Measurements from ENCODE around the gene DMC1.

DMC1 gene

GRCh38 chr22:38554281-38554680 lies 15.7 kb downstream of the DMC1 start:
- POLR2A ChIA-PET, result interaction anchor here (0.6 to 0.7 kb wide), 3 partner anchors 16 to 73 kb away, joined by 3 to 5 read pairs (median 4); no protein-coding TSS in a partner anchor
- peak; percentile 58 for DNase-seq (ENCODE audit: low read depth, low spot score)
- no peak for TF ChIP-seq CTCF (IDR thresholded peaks at IDR 0.05; ENCODE audit: insufficient read depth, low read length, missing control alignments)
- CTCF ChIA-PET, result interaction anchor here (1.3 kb wide), 1 partner anchor 17 kb away, joined by 7 read pairs; no protein-coding TSS in a partner anchor
- H3K4me3 ChIP-seq (ENCODE audit: low read depth, low read length), result no peak overlapping the region

- POLR2A ChIA-PET, result interaction anchor here (1.0 kb wide), 1 partner anchor 11 kb away, joined by 3 read pairs; no protein-coding TSS in a partner anchor
- DNase-seq (ENCODE audit: low read depth, low spot score), result no peak
- CTCF ChIA-PET, result interaction anchor here (1.0 to 1.6 kb wide), 2 partner anchors 22 to 27 kb away, joined by 3 to 4 read pairs; no protein-coding TSS in a partner anchor
- no peak for TF ChIP-seq CTCF (IDR thresholded peaks at IDR 0.05; ENCODE audit: insufficient read depth, low read length, missing control alignments)
- no peak overlapping the region for H3K4me3 ChIP-seq (ENCODE audit: low read depth, low read length)
Measured at GRCh38 chr22:38549101-38549894, 20.7 kb downstream of the DMC1 start.

- no peak overlapping the region for H3K4me3 ChIP-seq (ENCODE audit: low read depth, low read length)
- no peak for TF ChIP-seq CTCF (IDR thresholded peaks at IDR 0.05; ENCODE audit: insufficient read depth, low read length, missing control alignments)
- ChIA-PET CTCF (no interaction called here), POLR2A (no interaction called here)
- DNase-seq (ENCODE audit: low read depth, low spot score), result no peak
Measured at GRCh38 chr22:38540701-38541100, 29.3 kb downstream of the DMC1 start.

- TF ChIP-seq CTCF (IDR thresholded peaks at IDR 0.05; ENCODE audit: insufficient read depth, low read length, missing control alignments), result no peak
- ChIA-PET CTCF (no interaction called here), POLR2A (no interaction called here)
- no peak overlapping the region for H3K4me3 ChIP-seq (ENCODE audit: low read depth, low read length)
- no peak for DNase-seq (ENCODE audit: low read depth, low spot score)
Measured at GRCh38 chr22:38531251-38531938, 38.6 kb downstream of the DMC1 start.

GRCh38 chr22:38524429-38524828 lies 45.6 kb downstream of the DMC1 start:
- CTCF ChIA-PET, result no interaction called here
- POLR2A ChIA-PET, result no interaction called here
- TF ChIP-seq CTCF (IDR thresholded peaks at IDR 0.05; ENCODE audit: insufficient read depth, low read length, missing control alignments), result no peak
- H3K4me3 ChIP-seq (ENCODE audit: low read depth, low read length), result no peak overlapping the region
- DNase-seq (ENCODE audit: low read depth, low spot score), result no peak

- TF ChIP-seq CTCF (IDR thresholded peaks at IDR 0.05; ENCODE audit: insufficient read depth, low read length, missing control alignments), result no peak
- DNase-seq (ENCODE audit: low read depth, low spot score), result no peak
- POLR2A ChIA-PET, result no interaction called here
- no peak overlapping the region for H3K4me3 ChIP-seq (ENCODE audit: low read depth, low read length)
- CTCF ChIA-PET, result interaction anchor here (1.0 kb wide), 1 partner anchor 471 kb away, joined by 3 read pairs; no protein-coding TSS in a partner anchor
Measured at GRCh38 chr22:38523479-38523878, 46.5 kb downstream of the DMC1 start.

All from AG04449 (cell line).